HG02938 (cell line): ENCODE data around the gene GPR22.

ENCODE experiments used
- ATAC-seq: cut with Tn5 transposase; IDR thresholded peaks from one replicate; pipeline ENCODE4 v1.9.1; 2021; ENCODE audit warnings: mild to moderate bottlenecking, moderate library complexity; ENCODE audit not compliant: unreplicated experiment

The GPR22 gene, protein sequence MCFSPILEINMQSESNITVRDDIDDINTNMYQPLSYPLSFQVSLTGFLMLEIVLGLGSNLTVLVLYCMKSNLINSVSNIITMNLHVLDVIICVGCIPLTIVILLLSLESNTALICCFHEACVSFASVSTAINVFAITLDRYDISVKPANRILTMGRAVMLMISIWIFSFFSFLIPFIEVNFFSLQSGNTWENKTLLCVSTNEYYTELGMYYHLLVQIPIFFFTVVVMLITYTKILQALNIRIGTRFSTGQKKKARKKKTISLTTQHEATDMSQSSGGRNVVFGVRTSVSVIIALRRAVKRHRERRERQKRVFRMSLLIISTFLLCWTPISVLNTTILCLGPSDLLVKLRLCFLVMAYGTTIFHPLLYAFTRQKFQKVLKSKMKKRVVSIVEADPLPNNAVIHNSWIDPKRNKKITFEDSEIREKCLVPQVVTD

GRCh38 chr7:107469929-107470328, at the start of gene GPR22:
Gene GPR22, plus strand, starts transcription at chr7:107470057. Its CDS starts 4,004 bp downstream, at chr7:107474061.
- ATAC-seq: no peak

DNA sequence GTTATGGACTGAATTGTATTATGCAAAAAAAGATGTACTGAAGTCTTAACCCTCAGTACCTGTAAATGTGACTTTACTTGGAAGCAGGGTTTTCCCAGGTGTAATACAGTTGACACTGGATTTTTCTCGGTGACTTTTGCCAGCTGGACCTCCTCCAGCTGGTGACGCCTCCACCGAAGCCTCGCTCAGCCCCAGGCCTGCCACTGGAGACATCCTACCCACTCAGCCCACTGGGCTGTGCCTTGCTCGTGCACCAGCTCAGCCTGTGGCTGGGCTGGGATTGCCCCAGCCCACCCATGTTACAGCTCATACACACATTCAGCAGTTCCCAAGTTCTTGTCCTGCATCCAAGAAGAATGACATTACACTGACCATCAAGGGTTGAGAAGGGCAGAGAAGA, 42.4 kb upstream of the GPR22 start:
- ATAC-seq: no peak

DNA sequence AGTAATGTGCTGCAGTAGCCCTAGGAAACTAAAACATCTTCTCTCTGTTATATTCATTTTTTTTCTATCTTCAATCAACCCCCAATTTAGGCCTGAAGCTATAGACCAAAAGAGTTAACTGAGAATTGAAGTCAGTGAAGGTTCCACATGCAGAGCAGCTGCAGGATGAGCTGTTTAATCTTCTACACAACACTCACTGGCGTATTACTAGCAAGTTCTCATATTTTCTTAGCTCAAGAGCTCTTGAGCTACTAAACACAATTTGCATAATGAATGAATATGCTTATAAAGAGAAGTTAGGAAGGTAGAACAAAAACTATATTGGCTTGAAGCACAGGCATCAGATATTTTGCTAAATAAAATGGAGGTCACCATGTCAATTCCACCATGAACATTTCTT, 41.2 kb upstream of the GPR22 start:
- no peak for ATAC-seq

DNA sequence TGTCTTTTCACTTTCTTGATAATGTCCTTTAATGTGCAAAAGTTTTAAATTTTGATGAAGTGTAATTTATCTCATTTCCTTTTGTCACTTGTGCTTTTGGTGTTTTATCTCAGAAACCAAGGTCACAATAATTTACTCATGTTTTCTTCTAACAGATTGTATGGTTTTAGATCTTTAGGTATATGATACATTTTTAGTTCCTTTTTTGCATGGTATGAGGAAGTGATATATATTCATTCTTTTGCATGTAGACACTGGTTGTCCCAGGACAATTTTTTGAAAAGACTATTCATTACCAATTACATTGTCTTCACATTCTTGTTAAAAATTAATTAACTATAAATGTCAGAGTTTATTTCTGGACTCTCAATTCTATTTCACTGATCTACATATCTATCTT, 39.8 kb upstream of the GPR22 start:
- ATAC-seq: no peak

DNA sequence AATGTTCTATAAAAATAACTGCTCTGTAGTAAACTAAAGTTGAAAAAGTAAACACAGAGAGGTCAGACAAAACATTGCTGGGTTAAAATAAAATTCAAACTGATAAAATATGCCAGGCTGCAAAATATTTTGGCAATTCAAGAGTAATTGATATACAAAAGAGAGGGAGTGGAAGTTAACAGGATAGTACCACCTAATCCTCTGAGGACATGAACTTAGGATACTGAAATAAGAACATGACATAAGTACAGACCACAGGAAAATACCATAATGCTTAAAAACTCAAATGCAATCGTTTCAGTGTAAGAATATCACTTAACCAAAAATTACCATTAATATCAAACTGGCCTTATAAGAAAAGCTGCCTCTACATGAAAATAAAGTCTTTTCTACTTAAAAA, 37.6 kb upstream of the GPR22 start:
- no peak for ATAC-seq

GRCh38 chr7:107435749-107436148, 34.1 kb upstream of the GPR22 start:
- ATAC-seq: no peak

GRCh38 chr7:107439025-107439424, 30.8 kb upstream of the GPR22 start:
- no peak for ATAC-seq

DNA sequence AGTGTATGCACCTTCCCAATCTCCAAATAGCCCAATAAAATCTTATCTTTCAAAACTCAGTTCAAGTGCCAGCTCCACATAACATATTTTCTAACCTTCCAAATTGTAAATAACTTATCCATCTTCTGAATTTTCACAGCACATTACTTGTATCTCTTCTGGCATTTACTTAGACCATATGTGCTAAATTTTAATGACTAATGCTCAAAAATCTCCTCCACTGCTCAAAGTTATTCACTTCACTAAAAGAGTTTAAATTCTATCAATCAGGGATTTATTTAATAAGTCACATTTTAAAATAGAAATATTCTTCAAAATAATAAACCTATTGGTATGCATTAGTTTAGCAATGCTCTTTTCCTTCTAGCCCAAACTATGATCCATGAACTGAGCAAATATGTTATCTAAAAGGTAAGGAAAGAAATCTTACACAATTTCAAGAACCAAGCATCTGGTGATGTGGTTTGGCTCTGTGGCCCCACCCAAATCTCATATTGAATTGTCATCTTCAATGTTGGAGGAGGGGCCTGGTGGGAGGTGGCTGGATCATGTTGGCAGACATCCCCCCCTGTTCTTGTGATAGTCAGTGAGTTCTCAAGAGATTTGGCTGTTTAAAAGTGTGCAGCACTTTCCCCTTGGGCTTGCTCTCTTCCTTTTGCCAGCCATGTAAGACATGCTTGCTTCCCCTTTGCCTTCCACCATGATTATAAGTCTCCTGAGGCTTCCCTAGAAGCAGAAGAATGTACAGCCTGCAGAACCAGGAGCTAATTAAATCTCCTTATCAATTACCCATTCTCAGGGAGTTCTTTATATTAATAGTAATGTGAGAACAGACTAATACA, 28.1 kb upstream of the GPR22 start:
- ATAC-seq: no peak

GRCh38 chr7:107442678-107443077, 27.2 kb upstream of the GPR22 start:
- no peak for ATAC-seq

GRCh38 chr7:107446531-107446930, 23.3 kb upstream of the GPR22 start:
- no peak for ATAC-seq

DNA sequence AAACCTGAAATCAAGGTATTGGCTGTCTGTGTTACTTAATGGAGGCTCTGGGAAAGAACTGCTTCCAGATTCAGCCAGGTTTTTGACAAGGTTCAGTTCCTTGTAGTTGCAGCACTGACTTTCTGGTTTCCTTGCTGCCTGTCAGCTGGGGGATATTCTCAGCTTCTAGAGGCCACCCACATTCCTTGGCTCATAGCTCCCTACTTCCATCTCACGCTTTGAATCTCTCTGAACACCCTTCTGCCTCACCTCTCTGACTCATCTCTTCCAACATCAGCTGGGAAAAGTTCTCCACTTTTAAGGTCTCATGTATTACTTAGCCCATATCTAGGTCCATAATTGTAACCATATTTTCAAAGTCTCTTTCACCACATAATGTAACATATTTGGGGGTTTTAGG, 22.9 kb upstream of the GPR22 start:
- ATAC-seq: no peak

DNA sequence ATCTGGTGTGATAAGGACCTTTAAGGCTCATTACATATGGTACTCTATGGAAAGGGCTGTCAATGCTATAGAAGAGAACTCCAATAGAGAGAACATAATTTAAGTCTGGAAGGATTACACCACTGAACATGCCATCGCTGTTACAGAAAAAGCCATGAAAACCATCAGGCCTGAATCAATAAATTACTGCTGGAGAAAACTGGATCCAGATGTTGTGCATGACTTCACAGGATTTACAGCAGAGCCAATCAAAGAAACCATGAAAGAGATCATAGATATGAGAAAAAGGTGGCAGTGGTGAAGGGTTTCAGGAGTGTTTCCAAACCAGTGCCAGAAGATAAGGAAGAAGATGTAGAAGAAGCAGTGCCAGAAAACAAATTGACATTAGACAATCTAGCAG, 18.9 kb upstream of the GPR22 start:
- no peak for ATAC-seq

DNA sequence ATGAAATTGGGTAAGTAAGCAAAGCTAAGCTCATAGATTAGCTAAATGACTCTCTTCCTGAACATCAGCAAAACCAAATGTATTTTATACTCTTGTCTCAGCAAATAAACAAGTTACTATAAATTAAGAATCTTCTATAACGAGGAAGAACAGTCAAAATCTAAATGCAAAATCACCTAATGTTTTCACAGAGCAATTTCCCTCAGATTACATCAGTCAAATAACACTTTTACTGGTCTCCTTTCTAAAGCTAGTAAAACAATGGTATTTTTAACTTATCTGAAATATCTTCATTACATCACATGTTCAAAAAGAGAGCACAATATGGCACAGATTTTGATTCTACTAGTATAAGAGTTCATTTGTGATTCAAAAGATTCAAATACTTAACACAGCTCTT, 16.5 kb upstream of the GPR22 start:
- no peak for ATAC-seq

- no peak for ATAC-seq
Measured at GRCh38 chr7:107461938-107462533, 7.8 kb upstream of the GPR22 start.

DNA sequence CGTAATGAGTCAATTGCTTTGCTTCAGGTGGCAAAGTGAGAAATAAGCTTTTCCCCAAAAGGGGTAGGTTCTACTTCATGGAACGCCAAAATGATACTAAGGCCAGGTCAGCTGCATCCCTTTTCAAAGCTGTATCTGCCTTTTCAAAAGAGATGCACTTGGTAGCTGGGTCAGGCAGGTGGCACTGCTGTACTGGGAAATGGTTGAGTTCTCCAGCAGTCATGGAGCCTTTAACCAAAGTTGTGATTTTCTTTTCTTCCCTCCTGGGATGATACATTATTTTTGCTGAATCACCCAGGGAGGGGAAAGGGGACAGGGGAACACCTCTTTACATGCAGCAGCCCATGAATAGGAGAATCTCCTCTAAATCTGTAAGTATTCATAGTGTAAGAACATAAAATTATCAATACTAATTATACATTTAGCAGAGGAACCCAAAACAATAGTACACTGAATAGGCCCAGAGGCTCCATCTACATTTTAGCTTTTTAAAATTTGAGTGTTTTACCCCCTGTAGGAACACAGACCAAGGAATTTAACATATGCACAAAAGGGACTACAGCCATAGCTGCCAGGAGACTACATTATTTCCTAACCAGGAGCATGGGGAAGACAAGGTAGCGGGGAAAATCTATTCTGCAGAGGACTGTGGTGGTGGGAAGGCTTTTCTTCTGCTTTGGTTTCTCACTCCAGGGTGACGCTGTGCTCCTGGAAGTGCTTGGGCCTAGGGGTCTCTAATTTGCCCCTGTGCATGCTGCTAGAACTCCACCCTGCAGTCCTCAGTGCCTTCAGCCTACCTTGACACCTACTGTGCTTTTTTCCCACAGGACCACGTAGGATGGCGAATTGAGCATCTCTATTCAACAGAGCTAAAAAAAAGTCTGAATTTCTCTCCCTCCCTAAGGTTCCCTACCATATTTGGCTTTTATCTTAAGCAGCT, 6.4 kb upstream of the GPR22 start:
- no peak for ATAC-seq

- ATAC-seq: no peak
Measured at GRCh38 chr7:107464666-107465226, 5.1 kb upstream of the GPR22 start.

GRCh38 chr7:107467972-107468371, 1.9 kb upstream of the GPR22 start:
- no peak for ATAC-seq

DNA sequence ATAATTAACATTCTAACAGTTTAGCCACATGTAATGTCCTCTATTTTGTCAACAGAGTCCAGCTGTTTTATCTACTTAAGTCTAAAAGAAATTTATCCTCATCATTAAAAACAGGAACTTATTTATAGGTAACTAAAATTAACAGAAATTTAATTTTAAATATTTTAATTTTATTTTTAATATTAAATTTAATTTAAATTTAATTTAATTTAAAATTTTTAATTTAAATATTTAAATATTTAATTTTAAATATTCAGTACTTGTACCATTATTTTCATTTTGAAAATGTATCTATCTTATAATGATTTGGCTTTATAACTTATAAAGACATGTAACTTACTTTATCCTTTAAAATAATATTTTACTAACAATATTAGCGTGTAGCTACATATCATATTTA, 1.0 kb upstream of the GPR22 start:
- ATAC-seq: no peak

DNA sequence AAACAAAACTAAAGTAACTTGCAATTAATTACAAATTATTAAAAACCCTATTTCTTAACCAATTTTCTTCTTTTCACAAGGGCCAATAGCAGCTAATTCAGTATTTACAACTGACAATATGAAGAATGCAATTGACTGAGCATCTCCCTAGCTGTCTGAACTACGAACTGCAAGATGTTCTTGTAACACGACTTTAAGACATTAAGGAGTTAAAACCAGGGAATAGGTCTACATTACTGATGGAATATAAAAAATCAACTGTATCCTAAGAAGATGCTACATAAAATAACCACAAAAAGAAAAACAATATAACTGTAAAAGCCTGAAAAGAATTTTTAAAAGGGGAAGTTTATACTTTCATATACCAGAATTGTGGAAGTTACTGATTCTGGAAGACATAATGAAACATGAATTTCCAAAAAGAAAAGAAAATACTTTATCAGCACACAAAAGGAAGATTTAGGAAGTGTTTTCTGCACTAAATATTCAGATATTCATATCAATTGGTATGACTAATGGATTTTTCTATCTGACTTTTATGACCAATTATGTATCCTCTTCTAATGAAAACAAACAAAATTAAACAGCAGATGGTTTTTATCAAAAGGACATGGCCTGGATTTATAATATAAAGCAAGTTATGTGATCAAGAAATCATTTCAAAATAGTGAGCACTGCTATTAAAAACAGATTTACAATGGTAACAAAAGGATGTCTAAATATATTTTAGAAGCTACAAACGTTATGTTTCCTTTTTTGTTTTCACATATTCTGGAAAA, 1.6 kb downstream of the GPR22 start:
- ATAC-seq: no peak

DNA sequence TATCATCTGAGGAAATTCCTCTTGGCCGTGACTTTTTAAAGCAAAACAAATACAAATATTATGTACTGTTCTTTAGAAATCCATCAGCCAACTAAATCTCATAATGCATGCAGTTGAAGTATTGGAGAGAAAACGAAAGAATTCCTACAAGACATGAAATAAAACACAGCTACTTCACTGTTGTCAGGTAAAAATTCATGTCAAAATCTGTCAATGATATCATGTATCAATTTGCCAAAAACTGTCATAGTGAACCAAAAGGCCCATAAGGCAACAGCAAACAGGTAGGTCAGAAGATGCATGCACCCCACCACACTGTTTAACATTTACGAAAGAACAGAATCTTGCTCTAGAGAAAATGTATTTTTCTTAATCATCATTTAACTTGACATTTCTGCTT, 2.3 kb downstream of the GPR22 start:
- ATAC-seq: no peak
